HG03520 (cell line): ENCODE data around the gene ZGPAT.

Experiments
- ATAC-seq: cut with Tn5 transposase; IDR thresholded peaks from one replicate; pipeline ENCODE4 v1.9.1; 2021; ENCODE audit warnings: mild to moderate bottlenecking, moderate library complexity; ENCODE audit not compliant: unreplicated experiment

ZGPAT gene

GRCh38 chr20:63742381-63743024 is 34.7 kb downstream of the ZGPAT start:
- no peak for ATAC-seq

- ATAC-seq = no peak
These were observed 35.6 kb downstream of the ZGPAT start for GRCh38 chr20:63743210-63743970.

GRCh38 chr20:63744158-63744557 is 36.3 kb downstream of the ZGPAT start:
- no peak for ATAC-seq

- ATAC-seq = no peak
These were observed 37.0 kb downstream of the ZGPAT start for GRCh38 chr20:63744574-63745423.

- ATAC-seq = no peak
These were observed 37.6 kb downstream of the ZGPAT start for GRCh38 chr20:63745424-63745805.

GRCh38 chr20:63745961-63746731 is 38.3 kb downstream of the ZGPAT start:
- no peak for ATAC-seq

GRCh38 chr20:63746751-63747315 is 39.0 kb downstream of the ZGPAT start:
- no peak for ATAC-seq

GRCh38 chr20:63747622-63748069 is 39.8 kb downstream of the ZGPAT start:
- ATAC-seq = no peak

- ATAC-seq = no peak
These were observed 40.5 kb downstream of the ZGPAT start for GRCh38 chr20:63748070-63748933.

GRCh38 chr20:63748934-63749270 is 41.1 kb downstream of the ZGPAT start:
- no peak for ATAC-seq

GRCh38 chr20:63749597-63750508 is 42.0 kb downstream of the ZGPAT start:
- ATAC-seq = no peak

- ATAC-seq = no peak
These were observed 43.1 kb downstream of the ZGPAT start for GRCh38 chr20:63750807-63751470.

GRCh38 chr20:63751471-63752271 is 43.8 kb downstream of the ZGPAT start:
- ATAC-seq = no peak

GRCh38 chr20:63752411-63753101 is 44.7 kb downstream of the ZGPAT start:
- no peak for ATAC-seq

GRCh38 chr20:63753381-63753780 is 45.5 kb downstream of the ZGPAT start:
- no peak for ATAC-seq

- ATAC-seq = no peak
These were observed 46.2 kb downstream of the ZGPAT start for GRCh38 chr20:63754008-63754407.
